Pancreas (tissue), 10 donors: ENCODE measurements around the gene SDK1. TPM values are rescaled to one million over a fixed set of nuclear protein-coding genes. Genes with fewer than 3 reads are reported as not detected.

Source experiments
- ATAC-seq, 4 donors: fragments of 200-7000 bp; cut with Tn5 transposase; one replicate each; pipeline versions ENCODE4 v1.8.0 to v1.9.1; 2020; ENCODE audit warnings: mild to moderate bottlenecking in 4 of 4, moderate library complexity in 4 of 4
- DNase-seq, 6 donors: peaks; one replicate each; pipeline ENCODE4 v3.0.0-alpha.2; 2020
- FAIRE-seq: peaks from 2 replicates; lab custom pipeline; 2012; peaks lifted over from hg19 to GRCh38; lab: Jason Lieb, UNC
- H3K27ac ChIP-seq, 4 donors: fragments of 200-600 bp; sonication (generic); 1 replicate in 3 of 4; 2 replicates in 1 of 4; pipeline versions ENCODE4 v1.5.0 to v1.8.0; 2020
- H3K27me3 ChIP-seq, 4 donors: fragments of 200-600 bp; one replicate each; pipeline ENCODE4 v1.8.0; 2021
- H3K36me3 ChIP-seq, 3 donors: fragments of 200-600 bp; sonication (generic) in 1 of 3; one replicate each; pipeline versions ENCODE4 v1.5.0 to v1.8.0; 2020 to 2021
- H3K4me1 ChIP-seq, 3 donors: fragments of 200-600 bp; one replicate each; pipeline ENCODE4 v1.8.0; 2021
- H3K4me3 ChIP-seq, 4 donors: fragments of 200-600 bp; sonication (generic) in 2 of 4; one replicate each; pipeline versions ENCODE4 v1.5.0 to v1.8.0; 2020 to 2021
- H3K9me3 ChIP-seq, 4 donors: fragments of 200-600 bp; one replicate each; pipeline ENCODE4 v1.8.0; 2021
- WGBS, 2 donors: extraction: QIAGEN DNeasy Blood & Tissue Kit; methylation state at CpG; one replicate each; pipeline ENCODE4 v1.1.7; 2013; 5-methylcytosine and 5-hydroxymethylcytosine counted together
- intact Hi-C, 3 donors: fragments of 100-400 bp; cut with DNase I; formaldehyde crosslinking; loops; one replicate each; pipeline versions ENCODE4 v1.11.1 to v1.14.2; 2022
- polyA plus RNA-seq, 2 donors: library from polyadenylated mRNA; stranded (reverse); fragments of 200-250 nt; gene quantifications; one replicate each; pipeline ENCODE4 v1.2.3, GENCODE V29; 2013
- total RNA-seq, 6 donors: library from RNA; stranded (reverse); fragmentation: NEBNext Ultra II Directional in 4 of 6; extraction: Animal tissue kit (Norgen Biotek cat#: 25700) in 4 of 6; gene quantifications; one replicate each; pipeline versions ENCODE4 v1.2.1 to v1.2.4, GENCODE V29; 2021 to 2023
- TF ChIP-seq, protein P1 (sequence below), 4 donors: fragments of 200-600 bp; sonication (generic) in 3 of 4; IDR thresholded peaks; one replicate each; pipeline versions ENCODE4 v1.5.0 to v1.8.0; 2021; ENCODE audit warnings: antibody characterized with exemption in 4 of 4
- donor health status: healthy with polysubstance abuse.
- donor health status: DM: no; HTN: no; CAD: no; lungs with moderate emphysema.
- donor health status: DM: no; HTN: no; CAD: no.
- donor health status: control.
- donor health status: control.
- donor health status: Bipolar disorder and iron deficiency.
- donor health status: DM: yes; HTN: yes; CAD: no.
- donor health status: DM: no; HTN: no; CAD: no.
- donor health status: DM: no; HTN: no; CAD: no.
- donor health status: DM: yes; HTN: yes; CAD: no.

Gene SDK1
- total and polyA plus RNA-seq, 8 donors: 10.8 to 30.8 (median 19.8) TPM

DNA sequence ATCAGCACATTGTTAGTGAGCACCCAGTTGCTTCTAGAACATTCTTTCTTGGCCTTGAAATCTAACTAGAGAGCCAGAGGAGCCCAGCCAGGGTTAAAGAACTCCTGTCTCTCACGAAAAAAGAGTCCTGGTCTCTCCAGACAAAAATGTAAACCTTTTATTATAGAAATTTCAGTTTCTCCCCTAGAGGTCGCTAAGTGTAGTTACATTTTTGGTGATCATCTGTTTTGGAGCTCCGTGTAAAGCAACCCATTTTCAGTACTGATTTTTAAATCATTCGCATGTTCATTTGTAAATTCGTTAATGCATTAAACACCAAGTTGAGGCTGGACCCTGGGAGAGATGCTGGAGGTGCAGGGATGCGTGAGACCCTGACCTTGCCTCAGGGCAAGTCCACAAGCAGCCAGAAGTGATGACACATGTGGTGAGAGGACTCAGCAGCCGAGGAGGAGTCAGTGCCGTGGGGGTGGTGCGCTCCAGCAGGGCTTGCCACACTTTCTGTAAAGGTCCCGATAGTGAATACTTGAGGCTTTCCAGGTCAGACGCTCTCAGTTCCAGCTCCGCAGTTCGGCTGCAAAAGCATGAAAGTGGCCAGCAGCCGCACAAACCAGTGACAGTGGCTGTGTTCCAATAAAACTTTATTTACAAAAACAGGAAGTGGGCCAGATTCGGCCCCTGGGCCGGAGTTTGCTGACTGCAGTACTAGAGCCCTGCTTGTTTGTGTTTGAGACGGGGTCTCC is 802.5 kb downstream of the SDK1 start:
- FAIRE-seq (no peak), ATAC-seq (no peak), DNase-seq (no peak)
- no peaks in the 10 kb centered on the region for H3K36me3 ChIP-seq
- H3K4me3 ChIP-seq: no peak overlapping the region
- no peaks in the 10 kb centered on the region for H3K27me3 ChIP-seq
- H3K9me3 ChIP-seq: no peaks in the 10 kb centered on the region
- TF ChIP-seq, protein P1, sequence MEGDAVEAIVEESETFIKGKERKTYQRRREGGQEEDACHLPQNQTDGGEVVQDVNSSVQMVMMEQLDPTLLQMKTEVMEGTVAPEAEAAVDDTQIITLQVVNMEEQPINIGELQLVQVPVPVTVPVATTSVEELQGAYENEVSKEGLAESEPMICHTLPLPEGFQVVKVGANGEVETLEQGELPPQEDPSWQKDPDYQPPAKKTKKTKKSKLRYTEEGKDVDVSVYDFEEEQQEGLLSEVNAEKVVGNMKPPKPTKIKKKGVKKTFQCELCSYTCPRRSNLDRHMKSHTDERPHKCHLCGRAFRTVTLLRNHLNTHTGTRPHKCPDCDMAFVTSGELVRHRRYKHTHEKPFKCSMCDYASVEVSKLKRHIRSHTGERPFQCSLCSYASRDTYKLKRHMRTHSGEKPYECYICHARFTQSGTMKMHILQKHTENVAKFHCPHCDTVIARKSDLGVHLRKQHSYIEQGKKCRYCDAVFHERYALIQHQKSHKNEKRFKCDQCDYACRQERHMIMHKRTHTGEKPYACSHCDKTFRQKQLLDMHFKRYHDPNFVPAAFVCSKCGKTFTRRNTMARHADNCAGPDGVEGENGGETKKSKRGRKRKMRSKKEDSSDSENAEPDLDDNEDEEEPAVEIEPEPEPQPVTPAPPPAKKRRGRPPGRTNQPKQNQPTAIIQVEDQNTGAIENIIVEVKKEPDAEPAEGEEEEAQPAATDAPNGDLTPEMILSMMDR (IDR thresholded peaks at IDR 0.05): no peak
- no peaks in the 10 kb centered on the region for H3K4me1 ChIP-seq
- 93 to 95% methylated on average over 17 of the region's 17 CpGs for WGBS, 2 donors
- intact Hi-C loops: no loop called here
- no peak overlapping the region for H3K27ac ChIP-seq

- no peak overlapping the region for H3K4me3 ChIP-seq
- TF ChIP-seq, protein P1 (IDR thresholded peaks at IDR 0.05): no peak
- no peaks in the 10 kb centered on the region for H3K9me3 ChIP-seq
- 95 to 98% methylated on average over 11 of the region's 11 CpGs for WGBS, 2 donors
- H3K27me3 ChIP-seq: no peaks in the 10 kb centered on the region
- H3K36me3 ChIP-seq: no peaks in the 10 kb centered on the region
- no peak overlapping the region for H3K27ac ChIP-seq
- no peaks in the 10 kb centered on the region for H3K4me1 ChIP-seq
- intact Hi-C loops: no loop called here
- DNase-seq (no peak), FAIRE-seq (no peak), ATAC-seq (no peak)
Measured at GRCh38 chr7:4107839-4108238, 806.8 kb downstream of the SDK1 start.

- no peak overlapping the region for H3K27ac ChIP-seq
- ATAC-seq (no peak), FAIRE-seq (no peak), DNase-seq (no peak)
- 91 to 92% methylated on average over 9 of the region's 9 CpGs for WGBS, 2 donors
- no peaks in the 10 kb centered on the region for H3K36me3 ChIP-seq
- H3K4me3 ChIP-seq: no peak overlapping the region
- no peaks in the 10 kb centered on the region for H3K9me3 ChIP-seq
- no peaks in the 10 kb centered on the region for H3K27me3 ChIP-seq
- TF ChIP-seq, protein P1 (IDR thresholded peaks at IDR 0.05): no peak
- H3K4me1 ChIP-seq: no peaks in the 10 kb centered on the region
- intact Hi-C loops: no loop called here
Measured at GRCh38 chr7:4108951-4109350, 807.9 kb downstream of the SDK1 start.

GRCh38 chr7:4109481-4110110 is 808.5 kb downstream of the SDK1 start:
- no peak overlapping the region for H3K4me3 ChIP-seq
- no peak for ATAC-seq
- peaks cover 0 to 6% (median 0%) of the 10 kb centered on the region in 3 donors for H3K36me3 ChIP-seq
- no peaks in the 10 kb centered on the region for H3K4me1 ChIP-seq
- intact Hi-C loops: no loop called here
- H3K27me3 ChIP-seq: no peaks in the 10 kb centered on the region
- TF ChIP-seq, protein P1 (IDR thresholded peaks at IDR 0.05): no peak
- FAIRE-seq: no peak
- H3K9me3 ChIP-seq: no peaks in the 10 kb centered on the region
- no peak overlapping the region for H3K27ac ChIP-seq
- no peak for DNase-seq
- 90 to 95% methylated on average over 16 of the region's 16 CpGs for WGBS, 2 donors

DNA sequence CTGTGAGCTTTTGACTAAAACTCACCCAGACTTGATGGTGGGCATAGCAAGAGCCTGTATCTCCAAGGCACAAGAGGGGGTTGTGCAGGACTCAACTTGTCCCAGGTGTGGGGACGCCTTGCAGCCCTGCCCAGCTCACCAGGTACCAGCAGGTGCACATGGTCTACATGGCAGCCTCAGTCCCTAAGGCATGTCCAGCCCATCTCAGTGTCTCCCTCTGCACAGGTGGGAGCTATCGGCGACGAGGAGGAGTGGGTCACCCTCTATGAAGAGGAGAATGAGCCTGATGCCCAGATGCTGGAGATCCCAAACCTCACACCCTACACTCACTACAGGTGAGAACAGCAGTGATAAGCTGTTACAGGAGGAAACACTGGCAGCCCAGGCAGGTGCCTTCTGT is 809.4 kb downstream of the SDK1 start:
- no peaks in the 10 kb centered on the region for H3K4me1 ChIP-seq
- ATAC-seq (no peak), DNase-seq (no peak), FAIRE-seq (no peak)
- TF ChIP-seq, protein P1 (IDR thresholded peaks at IDR 0.05): no peak
- WGBS, 2 donors: 98 to 99% methylated on average over 4 of the region's 4 CpGs
- peaks cover 0 to 8% (median 0%) of the 10 kb centered on the region in 3 donors for H3K36me3 ChIP-seq
- no peaks in the 10 kb centered on the region for H3K9me3 ChIP-seq
- intact Hi-C loops: no loop called here
- no peak overlapping the region for H3K27ac ChIP-seq
- no peak overlapping the region for H3K4me3 ChIP-seq
- no peaks in the 10 kb centered on the region for H3K27me3 ChIP-seq
